Vagina (tissue), 2 donors: Measurements from ENCODE around the gene MYO1C. TPM values are rescaled to one million over a fixed set of nuclear protein-coding genes. Genes with fewer than 3 reads are reported as not detected.

Source experiments
- DNase-seq, 2 donors: peaks; one replicate each; pipeline ENCODE4 v3.0.0-alpha.2; 2017; ENCODE audit errors: extremely low spot score in 2 of 2
- H3K27ac ChIP-seq: fragments of 200-600 bp; sonication (generic); one replicate; pipeline ENCODE4 v1.5.1; 2019
- H3K27me3 ChIP-seq: fragments of 200-600 bp; sonication (generic); one replicate; pipeline ENCODE4 v1.5.1; 2019
- H3K36me3 ChIP-seq, 2 donors: fragments of 200-600 bp; sonication (generic); one replicate each; pipeline ENCODE4 v1.5.1; 2017 to 2019
- H3K4me1 ChIP-seq: fragments of 200-600 bp; sonication (generic); one replicate; pipeline ENCODE4 v1.5.1; 2019
- H3K4me3 ChIP-seq, 2 donors: fragments of 200-600 bp; sonication (generic); 1 replicate in 1 of 2; 2 replicates in 1 of 2; pipeline ENCODE4 v1.5.1; 2016 to 2019
- H3K9me3 ChIP-seq: fragments of 200-600 bp; sonication (generic); one replicate; pipeline ENCODE4 v1.5.1; 2019
- POLR2A ChIP-seq, 2 donors: fragments of 450-650 bp; IDR thresholded peaks; one replicate each; pipeline ENCODE4 v1.6.1; 2017; ENCODE audit warnings: antibody characterized with exemption in 2 of 2, mild to moderate bottlenecking in 2 of 2, moderate library complexity in 2 of 2
- POLR2AphosphoS5 ChIP-seq, 2 donors: sonication (generic); formaldehyde crosslinking; IDR thresholded peaks; one replicate each; pipeline ENCODE4 v1.9.0; 2017; ENCODE audit warnings: antibody characterized with exemption in 2 of 2, mild to moderate bottlenecking in 2 of 2, low read depth in 1 of 2; ENCODE audit not compliant: insufficient read depth in 1 of 2
- intact Hi-C: fragments of 100-400 bp; cut with DNase I; formaldehyde crosslinking; loops from one replicate; pipeline ENCODE4 v1.15.1; 2023
- total RNA-seq: library from RNA; depleted of rRNA; stranded (reverse); fragments of >200 nt; gene quantifications from one replicate; pipeline ENCODE4 v1.2.3, GENCODE V29; 2016
- TF ChIP-seq, protein P1 (sequence below), 3 experiments: fragments of 450-650 bp in 2 of 3; fragments of 200-600 bp in 1 of 3; sonication (generic) in 1 of 3; IDR thresholded peaks; one replicate each; pipeline ENCODE4 v1.5.1; 2017 to 2019; ENCODE audit warnings: antibody characterized with exemption in 3 of 3, mild to moderate bottlenecking in 2 of 3, moderate library complexity in 2 of 3

MYO1C gene
- total RNA-seq, 1 donor from 2014 or later: 118 TPM

DNA sequence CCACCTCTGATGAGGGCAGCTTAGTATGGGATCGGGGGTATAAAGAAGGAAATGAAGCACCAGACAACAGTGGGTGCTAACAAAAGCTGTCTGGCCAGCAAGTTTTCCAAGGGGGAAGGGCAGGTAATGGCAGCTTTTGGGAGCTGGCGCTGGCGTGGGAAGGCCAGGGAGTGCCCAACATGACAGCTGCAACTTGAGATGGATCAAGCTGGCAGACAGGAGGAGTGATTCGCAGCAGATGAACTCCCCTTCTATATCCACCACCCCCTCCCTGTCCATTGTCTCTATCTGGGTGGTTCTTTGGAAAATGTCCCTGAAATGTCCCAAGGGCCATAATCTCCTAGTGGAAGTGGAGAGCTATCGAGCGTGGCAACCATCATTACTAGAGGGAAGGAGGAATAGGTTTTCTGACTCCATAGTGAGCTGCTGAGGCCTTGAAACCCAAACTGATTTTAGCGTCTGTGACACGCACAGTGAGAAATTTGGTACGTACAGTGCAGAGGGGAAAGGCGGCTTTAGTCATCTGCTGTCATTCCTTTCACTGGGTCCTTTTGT lies 28.7 kb upstream of the MYO1C start:
- Histone ChIP-seq H3K4me3 (no peak overlapping the region), H3K27me3 (no peaks in the 10 kb centered on the region), H3K36me3 (peaks cover 0 to 16% of the 10 kb centered on the region in 2 donors), H3K4me1 (peaks cover 10% of the 10 kb centered on the region), H3K9me3 (no peaks in the 10 kb centered on the region), H3K27ac (no peak overlapping the region)
- TF ChIP-seq POLR2A (IDR thresholded peaks at IDR 0.05) (no peak), POLR2AphosphoS5 (IDR thresholded peaks at IDR 0.05; ENCODE audit: insufficient read depth in 1 of 2, low read depth in 1 of 2) (no peak)
- TF ChIP-seq, protein P1, sequence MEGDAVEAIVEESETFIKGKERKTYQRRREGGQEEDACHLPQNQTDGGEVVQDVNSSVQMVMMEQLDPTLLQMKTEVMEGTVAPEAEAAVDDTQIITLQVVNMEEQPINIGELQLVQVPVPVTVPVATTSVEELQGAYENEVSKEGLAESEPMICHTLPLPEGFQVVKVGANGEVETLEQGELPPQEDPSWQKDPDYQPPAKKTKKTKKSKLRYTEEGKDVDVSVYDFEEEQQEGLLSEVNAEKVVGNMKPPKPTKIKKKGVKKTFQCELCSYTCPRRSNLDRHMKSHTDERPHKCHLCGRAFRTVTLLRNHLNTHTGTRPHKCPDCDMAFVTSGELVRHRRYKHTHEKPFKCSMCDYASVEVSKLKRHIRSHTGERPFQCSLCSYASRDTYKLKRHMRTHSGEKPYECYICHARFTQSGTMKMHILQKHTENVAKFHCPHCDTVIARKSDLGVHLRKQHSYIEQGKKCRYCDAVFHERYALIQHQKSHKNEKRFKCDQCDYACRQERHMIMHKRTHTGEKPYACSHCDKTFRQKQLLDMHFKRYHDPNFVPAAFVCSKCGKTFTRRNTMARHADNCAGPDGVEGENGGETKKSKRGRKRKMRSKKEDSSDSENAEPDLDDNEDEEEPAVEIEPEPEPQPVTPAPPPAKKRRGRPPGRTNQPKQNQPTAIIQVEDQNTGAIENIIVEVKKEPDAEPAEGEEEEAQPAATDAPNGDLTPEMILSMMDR (IDR thresholded peaks at IDR 0.05): no peak
- no peak for DNase-seq
- intact Hi-C loops: no loop called here

DNA sequence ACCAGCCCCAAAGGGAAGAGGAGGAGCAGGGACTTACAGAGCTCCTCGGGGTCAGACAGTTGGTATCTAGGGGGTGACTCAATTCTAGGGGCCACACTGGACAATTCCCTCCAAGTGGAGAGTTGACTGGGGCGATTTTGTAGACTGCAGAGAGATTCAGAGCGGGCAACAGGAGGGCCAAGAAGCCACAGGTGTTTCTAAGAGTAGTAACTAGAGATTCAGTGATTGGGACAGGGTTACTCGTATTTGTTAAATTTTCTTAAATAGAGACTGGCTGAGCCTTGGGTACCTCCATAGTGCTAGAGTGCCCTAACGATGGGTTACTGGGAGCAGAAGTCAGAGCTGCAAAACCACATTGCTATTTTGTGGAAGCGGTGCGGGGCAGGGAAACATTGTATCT lies 27.2 kb upstream of the MYO1C start:
- H3K27ac ChIP-seq: no peak overlapping the region
- no peaks in the 10 kb centered on the region for H3K9me3 ChIP-seq
- intact Hi-C loops: loop anchor here (5.0 kb wide), 1 partner anchor 62 kb away; the partner anchor contains the start of gene CRK
- H3K36me3 ChIP-seq: peaks cover 0 to 15% of the 10 kb centered on the region in 2 donors
- no peaks in the 10 kb centered on the region for H3K27me3 ChIP-seq
- TF ChIP-seq POLR2AphosphoS5 (IDR thresholded peaks at IDR 0.05; ENCODE audit: insufficient read depth in 1 of 2, low read depth in 1 of 2) (no peak), POLR2A (IDR thresholded peaks at IDR 0.05) (no peak)
- TF ChIP-seq, protein P1 (IDR thresholded peaks at IDR 0.05): no peak
- peaks cover 25% of the 10 kb centered on the region for H3K4me1 ChIP-seq
- no peak for DNase-seq
- no peak overlapping the region for H3K4me3 ChIP-seq

DNA sequence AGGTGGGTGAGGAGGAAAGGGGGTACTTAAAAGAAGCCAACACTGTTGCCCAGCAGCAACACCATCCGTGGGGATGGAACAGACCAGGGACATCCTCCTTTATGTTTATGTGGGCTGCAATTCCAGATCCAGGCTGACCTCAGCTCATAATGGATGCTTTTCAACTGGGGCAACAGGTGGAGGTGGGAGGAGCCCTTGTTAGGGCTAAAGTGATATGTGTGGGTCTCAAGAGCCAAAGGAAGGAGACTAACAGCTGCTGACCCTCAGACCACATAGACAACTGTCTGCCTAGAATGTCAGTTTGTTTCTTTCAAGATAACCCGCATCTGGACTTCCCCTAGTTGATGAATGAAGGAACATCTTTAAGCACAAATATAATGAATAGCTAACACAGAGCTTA lies 25.9 kb upstream of the MYO1C start:
- TF ChIP-seq, protein P1 (IDR thresholded peaks at IDR 0.05): no peak
- no peak for TF ChIP-seq POLR2A (IDR thresholded peaks at IDR 0.05)
- TF ChIP-seq POLR2AphosphoS5 (IDR thresholded peaks at IDR 0.05; ENCODE audit: insufficient read depth in 1 of 2, low read depth in 1 of 2): no peak
- peaks cover 0 to 9% of the 10 kb centered on the region in 2 donors for H3K36me3 ChIP-seq
- no peak for DNase-seq
- H3K4me3 ChIP-seq: no peak overlapping the region
- intact Hi-C loops: loop anchor here (5.0 kb wide), 1 partner anchor 61 kb away; the partner anchor contains the start of gene CRK
- H3K27me3 ChIP-seq: no peaks in the 10 kb centered on the region
- H3K4me1 ChIP-seq: peaks cover 38% of the 10 kb centered on the region
- H3K9me3 ChIP-seq: no peaks in the 10 kb centered on the region
- H3K27ac ChIP-seq: no peak overlapping the region

DNA sequence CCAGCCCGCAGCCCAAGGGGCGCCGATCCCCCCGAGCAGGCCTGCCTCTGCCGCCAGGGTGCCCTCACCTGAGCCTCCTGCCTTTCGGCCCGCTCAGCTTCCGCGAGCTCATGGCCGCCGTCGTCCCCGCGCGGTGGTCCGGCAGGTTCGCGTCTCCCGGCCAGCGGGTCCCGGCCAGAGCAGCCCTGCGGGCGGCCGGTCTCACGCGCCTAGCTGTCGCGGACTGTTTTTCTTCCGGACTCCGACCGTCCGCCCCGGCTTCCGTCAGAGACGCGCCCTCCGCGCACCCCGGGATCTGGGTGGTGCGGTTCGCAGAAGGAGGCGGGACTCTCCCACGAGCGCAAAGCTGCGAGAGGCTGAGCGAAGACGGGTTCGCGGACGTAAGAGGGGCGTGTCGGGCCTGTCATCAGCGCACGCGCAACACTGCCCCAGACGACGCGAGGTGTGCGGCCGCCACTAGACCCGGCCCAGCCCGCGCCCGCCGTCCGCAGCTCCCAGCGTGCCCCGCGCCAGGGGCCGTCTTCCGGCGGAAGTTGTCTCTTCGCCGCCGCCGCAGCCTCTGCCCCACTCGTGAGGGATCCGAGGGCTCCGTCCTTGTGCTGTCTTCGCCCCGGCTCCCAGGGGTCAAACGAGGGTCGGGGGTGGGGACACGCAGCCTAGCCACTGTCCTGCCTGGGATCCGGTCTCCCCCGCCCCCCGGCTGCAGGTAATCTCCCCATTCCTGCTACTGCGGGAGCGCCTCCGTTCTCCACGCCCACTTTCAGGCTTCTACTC lies 24.1 kb upstream of the MYO1C start, which contains the start of gene INPP5K:
Gene INPP5K, minus strand, starts transcription at position 225 of the 774 bp plus-strand sequence. Its CDS starts 113 bp downstream, at position 112.
- peak within 1 kb of the TSS; percentile 93 for H3K27ac ChIP-seq
- DNase-seq: peak in 1 of 2 donors; percentile 99
- no peaks in the 10 kb centered on the region for H3K9me3 ChIP-seq
- H3K27me3 ChIP-seq: no peaks in the 10 kb centered on the region
- H3K4me3 ChIP-seq: peak within 1 kb of the TSS; percentile 85 to 89
- H3K4me1 ChIP-seq: peaks cover 56% of the 10 kb centered on the region
- intact Hi-C loops: loop anchor here (2.0 to 5.0 kb wide), 2 partner anchors 59 to 150 kb away; partner anchors contain the start of gene CRK
- peak in 1 of 2 donors; percentile 42 for TF ChIP-seq POLR2A (IDR thresholded peaks at IDR 0.05)
- peak; percentile 70 to 83 for TF ChIP-seq POLR2AphosphoS5 (IDR thresholded peaks at IDR 0.05; ENCODE audit: insufficient read depth in 1 of 2, low read depth in 1 of 2)
- TF ChIP-seq, protein P1 (IDR thresholded peaks at IDR 0.05): peak in 2 of 3 experiments; percentile 17 to 23
- no peaks in the 10 kb centered on the region for H3K36me3 ChIP-seq
